ENCODE data around the gene INTS1. TPM values are rescaled to one million over a fixed set of nuclear protein-coding genes. Genes with fewer than 3 reads are reported as not detected.

Gene INTS1
- total and polyA plus RNA-seq, 3 donors from 2014 or later = 142 to 185 (median 142) TPM

DNA sequence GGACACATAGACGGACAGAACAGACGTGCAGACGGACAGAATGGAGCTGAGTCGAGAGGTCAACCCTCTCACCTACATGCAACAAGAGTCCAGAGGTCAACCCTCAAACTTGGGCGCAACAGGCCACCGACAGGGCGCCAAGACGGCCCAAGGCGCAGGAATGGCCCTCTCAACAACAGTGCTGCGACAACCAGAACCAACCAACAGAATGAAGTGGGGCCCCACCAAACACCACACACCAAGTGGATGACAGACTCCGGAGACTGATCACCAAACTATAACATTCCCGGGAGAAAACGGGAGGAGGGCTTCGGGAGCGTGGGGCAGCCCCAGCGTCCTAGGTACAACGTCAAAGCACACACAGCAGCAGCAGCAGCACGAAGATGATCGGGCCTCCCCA is 13.4 kb downstream of the INTS1 start:
- H3K27ac ChIP-seq = no peak overlapping the region
- no peaks in the 10 kb centered on the region for H3K9me3 ChIP-seq
- no peaks in the 10 kb centered on the region for H3K36me3 ChIP-seq (ENCODE audit: low read depth, missing control alignments)
- H3K4me1 ChIP-seq = no peaks in the 10 kb centered on the region
- WGBS, 2 donors = 90 to 96% methylated on average over 10 to 19 of the region's 19 CpGs
- intact Hi-C loops (cut with DNase I; ENCODE audit: low total_unique reads) = no loop called here
- no peaks in the 10 kb centered on the region for H3K27me3 ChIP-seq
- no peak for DNase-seq
- no peak overlapping the region for H3K4me3 ChIP-seq
- no peak for TF ChIP-seq POLR2A (IDR thresholded peaks at IDR 0.05)
- TF ChIP-seq, protein P1, sequence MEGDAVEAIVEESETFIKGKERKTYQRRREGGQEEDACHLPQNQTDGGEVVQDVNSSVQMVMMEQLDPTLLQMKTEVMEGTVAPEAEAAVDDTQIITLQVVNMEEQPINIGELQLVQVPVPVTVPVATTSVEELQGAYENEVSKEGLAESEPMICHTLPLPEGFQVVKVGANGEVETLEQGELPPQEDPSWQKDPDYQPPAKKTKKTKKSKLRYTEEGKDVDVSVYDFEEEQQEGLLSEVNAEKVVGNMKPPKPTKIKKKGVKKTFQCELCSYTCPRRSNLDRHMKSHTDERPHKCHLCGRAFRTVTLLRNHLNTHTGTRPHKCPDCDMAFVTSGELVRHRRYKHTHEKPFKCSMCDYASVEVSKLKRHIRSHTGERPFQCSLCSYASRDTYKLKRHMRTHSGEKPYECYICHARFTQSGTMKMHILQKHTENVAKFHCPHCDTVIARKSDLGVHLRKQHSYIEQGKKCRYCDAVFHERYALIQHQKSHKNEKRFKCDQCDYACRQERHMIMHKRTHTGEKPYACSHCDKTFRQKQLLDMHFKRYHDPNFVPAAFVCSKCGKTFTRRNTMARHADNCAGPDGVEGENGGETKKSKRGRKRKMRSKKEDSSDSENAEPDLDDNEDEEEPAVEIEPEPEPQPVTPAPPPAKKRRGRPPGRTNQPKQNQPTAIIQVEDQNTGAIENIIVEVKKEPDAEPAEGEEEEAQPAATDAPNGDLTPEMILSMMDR (IDR thresholded peaks at IDR 0.05) = no peak

DNA sequence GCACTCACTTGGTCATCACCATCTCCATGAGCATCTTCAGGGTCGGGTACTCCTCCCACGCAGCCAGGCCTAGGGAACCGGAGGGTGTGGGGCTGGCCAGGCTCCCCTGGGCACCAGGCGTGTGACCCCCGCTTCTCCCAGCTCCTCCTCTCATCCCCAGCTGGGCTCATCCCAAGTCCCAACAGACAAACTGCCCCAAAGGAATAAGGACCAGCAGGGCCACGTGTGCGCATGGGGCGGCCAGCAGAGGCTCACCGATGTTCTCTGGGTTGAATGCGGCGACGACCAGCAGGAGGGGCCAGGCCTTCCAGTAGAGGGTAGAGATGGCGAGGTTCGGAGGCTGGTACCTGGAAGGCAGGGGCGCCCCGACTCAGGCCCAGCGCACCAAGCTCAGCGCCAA is 14.9 kb downstream of the INTS1 start:
- Histone ChIP-seq H3K27me3 (no peaks in the 10 kb centered on the region), H3K27ac (no peak overlapping the region), H3K36me3 (ENCODE audit: low read depth, missing control alignments) (no peaks in the 10 kb centered on the region), H3K4me3 (no peak overlapping the region), H3K4me1 (no peaks in the 10 kb centered on the region), H3K9me3 (no peaks in the 10 kb centered on the region)
- DNase-seq = no peak
- TF ChIP-seq, protein P1 (IDR thresholded peaks at IDR 0.05) = no peak
- TF ChIP-seq POLR2A (IDR thresholded peaks at IDR 0.05) = no peak
- intact Hi-C loops (cut with DNase I; ENCODE audit: low total_unique reads) = no loop called here
- 92 to 97% methylated on average over 7 to 18 of the region's 18 CpGs for WGBS, 2 donors

DNA sequence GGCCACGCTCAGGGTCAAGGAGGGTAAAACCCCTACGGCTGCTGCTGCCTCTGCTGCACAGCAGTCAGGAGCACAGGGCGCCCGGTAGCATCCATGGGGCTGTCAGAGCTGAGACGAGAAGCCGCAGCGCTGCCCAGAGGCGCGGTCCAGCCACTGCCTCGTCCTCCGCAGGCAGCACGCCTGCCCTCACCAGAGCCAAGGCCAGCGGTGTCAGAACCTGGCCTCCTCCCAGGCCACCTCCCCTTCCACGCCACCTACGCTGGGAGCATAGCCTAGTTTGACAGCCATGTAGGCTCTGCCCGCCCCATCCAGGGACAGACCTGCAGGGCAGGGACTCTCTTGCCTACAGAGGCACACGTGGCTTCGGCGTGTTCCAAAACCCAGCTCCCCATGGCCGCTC is 16.2 kb downstream of the INTS1 start:
- intact Hi-C loops (cut with DNase I; ENCODE audit: low total_unique reads) = no loop called here
- Histone ChIP-seq H3K27ac (no peak overlapping the region), H3K9me3 (no peaks in the 10 kb centered on the region), H3K36me3 (ENCODE audit: low read depth, missing control alignments) (no peaks in the 10 kb centered on the region), H3K4me1 (no peaks in the 10 kb centered on the region), H3K27me3 (no peaks in the 10 kb centered on the region), H3K4me3 (no peak overlapping the region)
- 90% methylated on average over 8 to 20 of the region's 20 CpGs for WGBS, 2 donors
- no peak for DNase-seq
- TF ChIP-seq, protein P1 (IDR thresholded peaks at IDR 0.05) = no peak
- TF ChIP-seq POLR2A (IDR thresholded peaks at IDR 0.05) = no peak

DNA sequence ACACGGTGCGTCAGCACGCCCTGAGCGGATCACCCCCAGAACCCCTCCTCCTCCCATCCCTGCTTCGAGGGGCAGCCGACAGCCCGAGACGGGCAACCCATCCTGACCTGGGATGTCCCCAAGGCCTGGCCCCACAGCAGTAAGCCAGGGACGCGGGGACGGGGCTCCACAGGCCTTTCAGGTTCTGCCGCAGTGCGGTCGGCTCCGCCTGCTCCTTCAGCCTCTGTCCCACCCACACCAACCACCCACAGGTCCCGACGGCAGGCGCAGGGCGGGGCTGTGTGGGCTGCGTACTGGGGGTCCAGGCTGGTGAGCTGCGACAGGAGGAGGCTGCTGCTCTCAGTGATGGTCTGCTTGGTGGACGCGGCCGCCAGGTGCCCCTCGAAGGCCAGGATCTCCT is 16.7 kb downstream of the INTS1 start:
- WGBS, 2 donors = 89 to 93% methylated on average over 13 to 16 of the region's 25 CpGs
- no peaks in the 10 kb centered on the region for H3K36me3 ChIP-seq (ENCODE audit: low read depth, missing control alignments)
- no peaks in the 10 kb centered on the region for H3K9me3 ChIP-seq
- no peaks in the 10 kb centered on the region for H3K27me3 ChIP-seq
- H3K4me1 ChIP-seq = no peaks in the 10 kb centered on the region
- H3K4me3 ChIP-seq = no peak overlapping the region
- no peak for DNase-seq
- no peak for TF ChIP-seq POLR2A (IDR thresholded peaks at IDR 0.05)
- TF ChIP-seq, protein P1 (IDR thresholded peaks at IDR 0.05) = no peak
- H3K27ac ChIP-seq = no peak overlapping the region
- intact Hi-C loops (cut with DNase I; ENCODE audit: low total_unique reads) = no loop called here

DNA sequence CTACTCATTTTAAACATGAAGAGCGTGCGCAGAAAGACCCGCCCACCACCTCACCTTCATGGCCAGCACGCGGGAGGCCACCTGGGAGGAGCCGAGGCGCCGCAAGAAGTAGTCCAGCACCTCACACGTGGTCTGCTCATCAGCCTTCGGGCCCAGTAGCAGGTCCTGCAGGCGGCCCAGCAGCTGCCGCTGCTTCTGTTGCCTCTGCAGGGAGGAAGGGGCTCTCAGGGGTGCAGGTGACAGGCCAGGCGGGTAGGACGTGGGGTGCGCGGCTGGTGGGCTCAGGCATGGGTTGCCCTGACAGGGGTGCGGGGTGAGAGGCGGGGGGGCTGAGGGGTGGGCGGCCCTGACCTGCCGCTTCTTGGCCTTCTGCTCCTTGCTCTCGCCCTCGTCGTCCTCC is 17.6 kb downstream of the INTS1 start:
- no peaks in the 10 kb centered on the region for H3K4me1 ChIP-seq
- H3K9me3 ChIP-seq = no peaks in the 10 kb centered on the region
- H3K36me3 ChIP-seq (ENCODE audit: low read depth, missing control alignments) = no peaks in the 10 kb centered on the region
- 86 to 92% methylated on average over 14 to 23 of the region's 23 CpGs for WGBS, 2 donors
- no peak for DNase-seq
- no peaks in the 10 kb centered on the region for H3K27me3 ChIP-seq
- no peak overlapping the region for H3K4me3 ChIP-seq
- intact Hi-C loops (cut with DNase I; ENCODE audit: low total_unique reads) = no loop called here
- no peak overlapping the region for H3K27ac ChIP-seq
- TF ChIP-seq POLR2A (IDR thresholded peaks at IDR 0.05) = no peak
- TF ChIP-seq, protein P1 (IDR thresholded peaks at IDR 0.05) = no peak

All from testis (tissue), 3 donors.